AG04450 (cell line): ENCODE data around the gene H3-3A. TPM values are rescaled to one million over a fixed set of nuclear protein-coding genes. Genes with fewer than 3 reads are reported as not detected.

ENCODE experiments used
- CTCF ChIA-PET: fragments of 300-600, 350-600 bp; formaldehyde crosslinking; extraction: SDS; loops from one replicate; lab custom pipeline; 2022; ENCODE audit warnings: antibody characterized with exemption, inconsistent platforms; lab: Charles Lee
- POLR2A ChIA-PET: fragments of 350-600 bp; formaldehyde crosslinking; extraction: SDS; loops from one replicate; lab custom pipeline; 2021; ENCODE audit warnings: antibody characterized with exemption, inconsistent platforms; lab: Yijun Ruan, JAX
- DNase-seq: peaks from one replicate; pipeline ENCODE4 v3.0.0-alpha.2; 2011; ENCODE audit warnings: low read depth, low spot score
- H3K27ac ChIP-seq: one replicate; pipeline ENCODE4 v1.5.1; 2012; ENCODE audit warnings: low read depth, low read length, control low read depth
- H3K27me3 ChIP-seq: one replicate; pipeline ENCODE4 v1.6.0; 2012; ENCODE audit warnings: low read length; ENCODE audit not compliant: control insufficient read depth, insufficient read depth
- H3K4me3 ChIP-seq: 2 replicates; pipeline ENCODE4 v1.5.1; 2011; ENCODE audit warnings: mild to moderate bottlenecking, low read depth, low read length, control low read depth
- H3K9me3 ChIP-seq: 2 replicates; pipeline ENCODE4 v1.5.1; 2012; ENCODE audit warnings: low read length; ENCODE audit not compliant: control insufficient read depth, insufficient read depth
- CTCF ChIP-seq: IDR thresholded peaks from 2 replicates; pipeline ENCODE4 v1.5.1; 2011; ENCODE audit warnings: low read depth, low read length, control low read depth, inconsistent platforms
- polyA plus RNA-seq: library from polyadenylated mRNA; depleted of rRNA; stranded (reverse); fragments of >200 nt; gene quantifications from 2 replicates; pipeline ENCODE4 v1.2.3, GENCODE V29; 2011

The H3-3A gene
- polyA plus RNA-seq, 1 experiment: 330 TPM

- DNase-seq: no peak
- no peak overlapping the region for H3K4me3 ChIP-seq
- ChIA-PET POLR2A (interaction anchor here (1.8 to 3.0 kb wide), 2 partner anchors 29 to 47 kb away, joined by 5 to 13 read pairs; no protein-coding TSS in a partner anchor), CTCF (interaction anchor here (1.2 to 7.1 kb wide), 3 partner anchors 9 to 47 kb away, joined by 6 to 73 read pairs (median 17); no protein-coding TSS in a partner anchor)
- TF ChIP-seq CTCF: no peak
- H3K27ac ChIP-seq: no peak overlapping the region
- no peaks in the 10 kb centered on the region for H3K27me3 ChIP-seq
- H3K9me3 ChIP-seq: no peaks in the 10 kb centered on the region
Measured at GRCh38 chr1:226111883-226112261, 49.4 kb downstream of the H3-3A start.

GRCh38 chr1:226112626-226113025, 50.1 kb downstream of the H3-3A start:
- DNase-seq: no peak
- H3K27ac ChIP-seq: peak overlapping the region; percentile 11
- ChIA-PET POLR2A (no interaction called here), CTCF (interaction anchor here (2.8 to 7.1 kb wide), 2 partner anchors 12 to 48 kb away, joined by 17 to 73 read pairs; no protein-coding TSS in a partner anchor)
- no peak overlapping the region for H3K4me3 ChIP-seq
- no peaks in the 10 kb centered on the region for H3K27me3 ChIP-seq
- no peaks in the 10 kb centered on the region for H3K9me3 ChIP-seq
- no peak for TF ChIP-seq CTCF

GRCh38 chr1:226116673-226117072, 54.2 kb downstream of the H3-3A start:
- H3K27ac ChIP-seq: no peak overlapping the region
- no peak for DNase-seq
- no peak overlapping the region for H3K4me3 ChIP-seq
- no peak for TF ChIP-seq CTCF
- peaks cover 3% of the 10 kb centered on the region for H3K27me3 ChIP-seq
- CTCF ChIA-PET: interaction anchor here (1.3 to 1.8 kb wide), 2 partner anchors 9 to 52 kb away, joined by 9 to 11 read pairs; no protein-coding TSS in a partner anchor
- no peaks in the 10 kb centered on the region for H3K9me3 ChIP-seq
- POLR2A ChIA-PET: no interaction called here

- TF ChIP-seq CTCF: no peak
- no peak overlapping the region for H3K27ac ChIP-seq
- peaks cover 3% of the 10 kb centered on the region for H3K27me3 ChIP-seq
- ChIA-PET POLR2A (interaction anchor here (1.4 kb wide), 1 partner anchor 54 kb away, joined by 4 read pairs; the partner anchor contains the start of gene H3-3A), CTCF (interaction anchor here (0.8 to 1.8 kb wide), 3 partner anchors 8 to 52 kb away, joined by 3 to 11 read pairs (median 9); no protein-coding TSS in a partner anchor)
- H3K9me3 ChIP-seq: no peaks in the 10 kb centered on the region
- DNase-seq: no peak
- H3K4me3 ChIP-seq: no peak overlapping the region
Measured at GRCh38 chr1:226117330-226117729, 54.8 kb downstream of the H3-3A start.

GRCh38 chr1:226118357-226118756, 55.8 kb downstream of the H3-3A start:
- no peak for DNase-seq
- Histone ChIP-seq H3K9me3 (no peaks in the 10 kb centered on the region), H3K27ac (no peak overlapping the region), H3K27me3 (peaks cover 3% of the 10 kb centered on the region), H3K4me3 (no peak overlapping the region)
- no peak for TF ChIP-seq CTCF
- ChIA-PET CTCF (interaction anchor here (1.3 kb wide), 1 partner anchor 54 kb away, joined by 9 read pairs; no protein-coding TSS in a partner anchor), POLR2A (interaction anchor here (1.4 kb wide), 1 partner anchor 55 kb away, joined by 4 read pairs; the partner anchor contains the start of gene H3-3A)
